HEK293 (cell line): ENCODE data around the gene MMAB.
A peak's percentile ranks its signal among the peaks of the same experiment; 100 is the strongest.

Experiments used
- CTCF ChIA-PET: fragments of 350-600 bp; formaldehyde crosslinking; extraction: SDS; loops from one replicate; lab custom pipeline; 2021; ENCODE audit warnings: antibody characterized with exemption; lab: Yijun Ruan, JAX
- POLR2A ChIA-PET: fragments of 300-600 bp; formaldehyde crosslinking; extraction: SDS; loops from one replicate; lab custom pipeline; 2020; ENCODE audit warnings: antibody characterized with exemption, inconsistent platforms; lab: Yijun Ruan, JAX
- H3K27ac ChIP-seq: fragments of 200-500 bp; sonication (Bioruptor generic); 2 replicates; pipeline ENCODE4 v1.5.1; 2014; ENCODE audit warnings: low read depth, low read length, control low read depth, inconsistent platforms; ENCODE audit errors: extremely low read depth
- H3K36me3 ChIP-seq, 2 experiments: fragments of 200-500 bp in 1 of 2; sonication (Bioruptor generic) in 1 of 2; 1 replicate in 1 of 2; 2 replicates in 1 of 2; pipeline ENCODE4 v1.5.1; 2014 to 2017; ENCODE audit warnings: inconsistent platforms in 2 of 2, low read length in 2 of 2; ENCODE audit not compliant: control insufficient read depth in 2 of 2, insufficient read depth in 1 of 2
- H3K4me1 ChIP-seq: fragments of 200-500 bp; sonication (Bioruptor generic); 2 replicates; pipeline ENCODE4 v1.5.1; 2014; ENCODE audit warnings: mild to moderate bottlenecking, low read length, inconsistent platforms; ENCODE audit not compliant: control insufficient read depth, insufficient read depth
- H3K4me3 ChIP-seq: 2 replicates; pipeline ENCODE4 v1.5.1; 2011; ENCODE audit warnings: low read depth, mild to moderate bottlenecking, control low read depth, low read length, moderate library complexity
- H3K9me3 ChIP-seq: fragments of 200-500 bp; sonication (Bioruptor generic); 2 replicates; pipeline ENCODE4 v1.5.1; 2014; ENCODE audit warnings: low read depth, low read length, inconsistent platforms; ENCODE audit not compliant: control insufficient read depth, insufficient read depth
- ELK4 ChIP-seq: IDR thresholded peaks from 2 replicates; pipeline ENCODE4 v1.6.1; 2011; ENCODE audit warnings: mild to moderate bottlenecking, low read depth, low read length, borderline replicate concordance
- GFI1B ChIP-seq: fragments of 450-650 bp; formaldehyde crosslinking; IDR thresholded peaks from 2 replicates; pipeline ENCODE4 v1.5.1; 2016; ENCODE audit warnings: missing biosample characterization, missing genetic modification characterization
- GLI4 ChIP-seq: fragments of 450-650 bp; formaldehyde crosslinking; IDR thresholded peaks from 2 replicates; pipeline ENCODE4 v1.5.1; 2016; ENCODE audit warnings: missing biosample characterization, missing genetic modification characterization
- IKZF3 ChIP-seq: fragments of 450-650 bp; IDR thresholded peaks from 2 replicates; pipeline ENCODE4 v1.5.0; 2018; ENCODE audit warnings: missing biosample characterization, mild to moderate bottlenecking, missing genetic modification characterization, moderate library complexity
- INSM2 ChIP-seq: fragments of 450-650 bp; formaldehyde crosslinking; IDR thresholded peaks from 2 replicates; pipeline ENCODE4 v1.5.1; 2016; ENCODE audit warnings: missing biosample characterization, missing genetic modification characterization
- KLF1 ChIP-seq: fragments of 450-650 bp; formaldehyde crosslinking; IDR thresholded peaks from 2 replicates; pipeline ENCODE4 v1.5.1; 2016; ENCODE audit warnings: missing biosample characterization, missing genetic modification characterization
- PATZ1 ChIP-seq: fragments of 450-650 bp; formaldehyde crosslinking; IDR thresholded peaks from 2 replicates; pipeline ENCODE4 v1.5.1; 2016; ENCODE audit warnings: missing biosample characterization, missing genetic modification characterization
- TRIM28 ChIP-seq: IDR thresholded peaks from 2 replicates; pipeline ENCODE4 v1.6.1; 2011; ENCODE audit warnings: low read length, control low read depth, borderline replicate concordance
- ZEB2 ChIP-seq: fragments of 450-650 bp; formaldehyde crosslinking; IDR thresholded peaks from 2 replicates; pipeline ENCODE4 v1.5.1; 2016; ENCODE audit warnings: missing biosample characterization, missing genetic modification characterization
- ZNF114 ChIP-seq: fragments of 450-650 bp; formaldehyde crosslinking; IDR thresholded peaks from 2 replicates; pipeline ENCODE4 v1.5.0; 2017; ENCODE audit warnings: missing biosample characterization, missing genetic modification characterization
- ZNF121 ChIP-seq: fragments of 450-650 bp; formaldehyde crosslinking; IDR thresholded peaks from 2 replicates; pipeline ENCODE4 v1.5.1; 2016; ENCODE audit warnings: missing biosample characterization, missing genetic modification characterization
- ZNF138 ChIP-seq: fragments of 450-650 bp; formaldehyde crosslinking; IDR thresholded peaks from 2 replicates; pipeline ENCODE4 v1.5.1; 2016; ENCODE audit warnings: missing biosample characterization, missing genetic modification characterization, borderline replicate concordance
- ZNF157 ChIP-seq: fragments of 450-650 bp; formaldehyde crosslinking; IDR thresholded peaks from 2 replicates; pipeline ENCODE4 v1.5.1; 2016; ENCODE audit warnings: missing biosample characterization, missing genetic modification characterization
- ZNF16 ChIP-seq: fragments of 450-650 bp; formaldehyde crosslinking; IDR thresholded peaks from 2 replicates; pipeline ENCODE4 v1.5.1; 2016; ENCODE audit warnings: low read depth, missing biosample characterization, missing genetic modification characterization
- ZNF175 ChIP-seq: fragments of 450-650 bp; formaldehyde crosslinking; IDR thresholded peaks from 2 replicates; pipeline ENCODE4 v1.5.1; 2016; ENCODE audit warnings: missing biosample characterization, missing genetic modification characterization
- ZNF266 ChIP-seq: fragments of 450-650 bp; formaldehyde crosslinking; IDR thresholded peaks from 2 replicates; pipeline ENCODE4 v1.5.1; 2016; ENCODE audit warnings: missing biosample characterization, missing genetic modification characterization, low read depth
- ZNF350 ChIP-seq: fragments of 450-650 bp; formaldehyde crosslinking; IDR thresholded peaks from 2 replicates; pipeline ENCODE4 v1.5.0; 2017; ENCODE audit warnings: missing biosample characterization, mild to moderate bottlenecking, missing genetic modification characterization
- ZNF366 ChIP-seq: fragments of 450-650 bp; formaldehyde crosslinking; conservative IDR thresholded peaks from 2 replicates; pipeline ENCODE4 v1.5.1; 2016; ENCODE audit warnings: missing biosample characterization, missing genetic modification characterization
- ZNF394 ChIP-seq: fragments of 450-650 bp; formaldehyde crosslinking; IDR thresholded peaks from 2 replicates; pipeline ENCODE4 v1.5.1; 2016; ENCODE audit warnings: missing biosample characterization, missing genetic modification characterization, mild to moderate bottlenecking, moderate library complexity, borderline replicate concordance
- ZNF423 ChIP-seq: fragments of 450-650 bp; formaldehyde crosslinking; IDR thresholded peaks from 2 replicates; pipeline ENCODE4 v1.5.1; 2016; ENCODE audit warnings: missing biosample characterization, missing genetic modification characterization
- ZNF501 ChIP-seq: fragments of 450-650 bp; formaldehyde crosslinking; IDR thresholded peaks from 2 replicates; pipeline ENCODE4 v1.5.1; 2016; ENCODE audit warnings: missing biosample characterization, missing genetic modification characterization
- ZNF521 ChIP-seq: fragments of 450-650 bp; formaldehyde crosslinking; IDR thresholded peaks from 2 replicates; pipeline ENCODE4 v1.5.1; 2017; ENCODE audit warnings: missing biosample characterization, mild to moderate bottlenecking, missing genetic modification characterization
- ZNF571 ChIP-seq: fragments of 450-650 bp; formaldehyde crosslinking; IDR thresholded peaks from 2 replicates; pipeline ENCODE4 v1.5.0; 2017; ENCODE audit warnings: missing biosample characterization, missing genetic modification characterization
- ZNF610 ChIP-seq: fragments of 450-650 bp; formaldehyde crosslinking; IDR thresholded peaks from 2 replicates; pipeline ENCODE4 v1.5.1; 2016; ENCODE audit warnings: missing biosample characterization, missing genetic modification characterization, borderline replicate concordance
- ZNF670 ChIP-seq: fragments of 450-650 bp; formaldehyde crosslinking; IDR thresholded peaks from 2 replicates; pipeline ENCODE4 v1.5.1; 2016; ENCODE audit warnings: missing biosample characterization, missing genetic modification characterization, low read depth
- ZNF677 ChIP-seq: fragments of 450-650 bp; IDR thresholded peaks from 2 replicates; pipeline ENCODE4 v1.5.0; 2018; ENCODE audit warnings: missing biosample characterization, mild to moderate bottlenecking, missing genetic modification characterization, moderate library complexity
- ZNF692 ChIP-seq: fragments of 450-650 bp; formaldehyde crosslinking; IDR thresholded peaks from 2 replicates; pipeline ENCODE4 v1.5.1; 2016; ENCODE audit warnings: missing biosample characterization, missing genetic modification characterization
- ZNF701 ChIP-seq: fragments of 450-650 bp; formaldehyde crosslinking; IDR thresholded peaks from 2 replicates; pipeline ENCODE4 v1.5.1; 2016; ENCODE audit warnings: missing biosample characterization, missing genetic modification characterization
- ZNF791 ChIP-seq: fragments of 450-650 bp; formaldehyde crosslinking; IDR thresholded peaks from 2 replicates; pipeline ENCODE4 v1.5.1; 2016; ENCODE audit warnings: missing biosample characterization, missing genetic modification characterization
- ZSCAN4 ChIP-seq: fragments of 450-650 bp; formaldehyde crosslinking; IDR thresholded peaks from 2 replicates; pipeline ENCODE4 v1.5.1; 2017; ENCODE audit warnings: missing biosample characterization, missing genetic modification characterization

MMAB gene

GRCh38 chr12:109573029-109573913, at the start of gene MMAB, which contains the start of gene MVK:
Gene MMAB, minus strand, starts transcription at chr12:109573504. Its CDS starts 24 bp downstream, at chr12:109573480.
Gene MVK, plus strand, starts transcription at chr12:109573794. Its CDS starts 1,029 bp downstream, at chr12:109574823.
- ChIA-PET CTCF (interaction anchor here (0.6 to 1.6 kb wide), 7 partner anchors 24 to 232 kb away, joined by 3 to 8 read pairs (median 5); no protein-coding TSS in a partner anchor), POLR2A (interaction anchor here (0.8 to 2.8 kb wide), 10 partner anchors 11 to 96 kb away, joined by 3 to 15 read pairs (median 4); partner anchors contain the start of genes KCTD10 and UBE3B)
- Histone ChIP-seq H3K4me1 (no peaks in the 10 kb centered on the region), H3K36me3 (peaks cover 15 to 39% of the 10 kb centered on the region in 2 experiments; a peak in 2 of 3 replicates), H3K9me3 (no peaks in the 10 kb centered on the region), H3K4me3 (peak within 1 kb of the TSS; percentile 78), H3K27ac (peak within 1 kb of the TSS; percentile 80)
- no peak for TF ChIP-seq ZNF701 (tag by site-specific recombination)
- peak; percentile 41; the same call in 1 of the 2 replicates for TF ChIP-seq ZNF423 (tag by site-specific recombination)
- no peak for TF ChIP-seq ZNF266
- TF ChIP-seq ZNF114, result no peak
- TF ChIP-seq ZNF692 (tag by site-specific recombination), result peak; percentile 89
- TF ChIP-seq ZNF16 (tag by site-specific recombination), result 0 out of 2 replicates have a peak, but pooled peaks have one; percentile 22
- TF ChIP-seq ZEB2 (tag by site-specific recombination), result peak; percentile 98
- no peak for TF ChIP-seq IKZF3 (tag by site-specific recombination)
- TF ChIP-seq ZNF366, result no peak
- peak; percentile 77 for TF ChIP-seq KLF1 (tag by site-specific recombination)
- TF ChIP-seq INSM2, result peak; percentile 79
- no peak for TF ChIP-seq ZNF677 (tag by site-specific recombination)
- no peak for TF ChIP-seq ZNF571 (tag by site-specific recombination)
- no peak for TF ChIP-seq ZNF521 (tag by site-specific recombination)
- no peak for TF ChIP-seq ZNF670 (tag by site-specific recombination)
- TF ChIP-seq ZNF394 (tag by site-specific recombination), result peak; percentile 66; the same call in 1 of the 2 replicates
- TF ChIP-seq PATZ1, result peak; percentile 86
- TF ChIP-seq ZNF138 (tag by site-specific recombination), result no peak
- no peak for TF ChIP-seq ZNF175 (tag by site-specific recombination)
- no peak for TF ChIP-seq TRIM28
- peak; percentile 87 for TF ChIP-seq ZNF610 (tag by site-specific recombination)
- TF ChIP-seq ELK4, result no peak
- TF ChIP-seq ZNF121 (tag by site-specific recombination), result no peak; the same call in 1 of the 2 replicates
- peak; percentile 94 for TF ChIP-seq GLI4
- TF ChIP-seq ZSCAN4, result 0 out of 2 replicates have a peak, but pooled peaks have one; percentile 35
- TF ChIP-seq ZNF350 (tag by site-specific recombination), result no peak
- no peak for TF ChIP-seq ZNF157 (tag by site-specific recombination)
- 0 out of 2 replicates have a peak, but pooled peaks have one; percentile 14 for TF ChIP-seq GFI1B (tag by site-specific recombination)
- peak; percentile 96 for TF ChIP-seq ZNF501
- no peak for TF ChIP-seq ZNF791
